ENCODE data around the gene SEC61A1.

Gene SEC61A1

DNA sequence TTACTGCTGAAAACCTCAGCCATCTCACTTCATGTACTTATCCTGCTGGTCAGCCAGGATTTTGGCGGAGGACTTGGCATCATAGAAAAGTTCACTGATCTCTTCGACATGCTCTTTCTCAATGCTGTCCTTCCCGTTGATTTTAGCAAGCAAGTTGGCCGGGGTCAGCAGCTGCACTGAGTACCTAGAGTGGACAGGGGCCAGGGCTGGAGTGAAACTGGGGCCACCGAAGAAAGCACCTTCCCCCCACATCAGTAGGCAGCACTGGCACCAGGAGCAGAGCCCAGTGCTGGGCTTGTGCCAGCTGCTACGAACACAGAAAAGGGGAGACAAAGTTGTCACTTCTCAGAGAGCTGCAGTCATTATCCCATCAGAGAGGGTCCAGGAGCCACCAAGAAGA, 29.0 kb downstream of the SEC61A1 start:
- TF ChIP-seq, protein P1, sequence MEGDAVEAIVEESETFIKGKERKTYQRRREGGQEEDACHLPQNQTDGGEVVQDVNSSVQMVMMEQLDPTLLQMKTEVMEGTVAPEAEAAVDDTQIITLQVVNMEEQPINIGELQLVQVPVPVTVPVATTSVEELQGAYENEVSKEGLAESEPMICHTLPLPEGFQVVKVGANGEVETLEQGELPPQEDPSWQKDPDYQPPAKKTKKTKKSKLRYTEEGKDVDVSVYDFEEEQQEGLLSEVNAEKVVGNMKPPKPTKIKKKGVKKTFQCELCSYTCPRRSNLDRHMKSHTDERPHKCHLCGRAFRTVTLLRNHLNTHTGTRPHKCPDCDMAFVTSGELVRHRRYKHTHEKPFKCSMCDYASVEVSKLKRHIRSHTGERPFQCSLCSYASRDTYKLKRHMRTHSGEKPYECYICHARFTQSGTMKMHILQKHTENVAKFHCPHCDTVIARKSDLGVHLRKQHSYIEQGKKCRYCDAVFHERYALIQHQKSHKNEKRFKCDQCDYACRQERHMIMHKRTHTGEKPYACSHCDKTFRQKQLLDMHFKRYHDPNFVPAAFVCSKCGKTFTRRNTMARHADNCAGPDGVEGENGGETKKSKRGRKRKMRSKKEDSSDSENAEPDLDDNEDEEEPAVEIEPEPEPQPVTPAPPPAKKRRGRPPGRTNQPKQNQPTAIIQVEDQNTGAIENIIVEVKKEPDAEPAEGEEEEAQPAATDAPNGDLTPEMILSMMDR (conservative IDR thresholded peaks at IDR 0.05; ENCODE audit: low read depth, low read length): no peak
- no peak overlapping the region for H3K4me3 ChIP-seq (ENCODE audit: low read depth, low read length)
- no peak for DNase-seq (ENCODE audit: low read depth)

DNA sequence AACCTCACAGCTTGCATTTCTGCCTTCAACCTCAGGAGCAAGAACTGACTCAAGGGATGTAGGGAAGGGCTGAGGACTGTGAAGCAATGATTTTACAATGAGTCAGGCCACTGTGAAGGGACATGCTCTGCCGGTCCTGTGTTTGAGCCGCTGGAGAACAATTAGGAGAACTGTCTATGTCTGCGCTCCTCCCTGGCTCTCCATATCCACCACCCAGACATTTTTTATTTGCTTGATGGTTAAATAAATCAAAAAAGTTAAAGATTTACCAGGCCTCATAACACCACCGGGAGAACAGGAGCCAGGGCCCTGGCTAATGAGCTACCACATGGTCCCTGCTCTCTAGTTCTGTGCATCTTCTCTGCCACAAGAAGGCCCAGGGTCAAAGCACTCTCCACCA, 29.6 kb downstream of the SEC61A1 start:
- peak; percentile 60 for DNase-seq (ENCODE audit: low read depth)
- no peak overlapping the region for H3K4me3 ChIP-seq (ENCODE audit: low read depth, low read length)
- TF ChIP-seq, protein P1 (conservative IDR thresholded peaks at IDR 0.05; ENCODE audit: low read depth, low read length): no peak

DNA sequence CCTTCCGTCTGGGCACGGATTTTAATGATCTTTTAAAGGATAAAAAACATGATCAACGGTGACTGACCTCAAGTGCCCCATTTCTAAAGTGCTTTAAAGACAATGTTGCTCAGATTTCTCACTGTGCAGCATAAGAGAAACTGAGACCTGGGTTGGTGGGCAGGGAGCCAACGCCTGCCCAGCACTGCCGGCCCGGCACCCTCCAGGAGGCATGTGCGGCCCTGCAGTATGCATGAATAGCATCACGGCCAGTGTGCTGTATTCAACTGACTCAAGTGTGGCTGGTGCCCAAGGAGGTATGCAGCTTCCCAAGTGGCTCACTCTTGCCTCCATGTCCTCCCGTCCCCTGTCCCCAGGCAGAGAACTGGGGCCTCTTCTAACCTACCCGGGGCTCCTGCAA, 30.3 kb downstream of the SEC61A1 start:
- no peak for DNase-seq (ENCODE audit: low read depth)
- H3K4me3 ChIP-seq (ENCODE audit: low read depth, low read length): no peak overlapping the region
- TF ChIP-seq, protein P1 (conservative IDR thresholded peaks at IDR 0.05; ENCODE audit: low read depth, low read length): no peak

DNA sequence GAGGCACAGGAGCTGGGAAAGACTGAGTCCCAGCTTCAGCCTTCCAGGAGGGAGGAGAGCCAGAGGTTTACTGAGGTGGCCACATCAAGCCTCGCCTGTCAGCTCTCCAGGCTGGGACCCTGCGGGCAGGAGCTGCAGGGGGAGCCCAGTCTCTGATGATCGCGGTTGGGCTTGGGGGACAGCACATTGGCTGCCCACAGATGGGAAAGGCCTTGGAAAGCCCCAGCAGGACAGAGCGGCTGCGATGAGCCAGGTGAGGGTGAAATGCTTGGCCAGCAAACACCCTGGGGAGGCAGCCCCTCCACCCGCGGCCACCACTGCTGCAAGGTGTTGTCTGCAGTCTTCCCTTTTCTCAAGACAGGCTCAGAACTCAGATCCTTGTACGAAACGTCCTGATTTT, 31.2 kb downstream of the SEC61A1 start:
- no peak overlapping the region for H3K4me3 ChIP-seq (ENCODE audit: low read depth, low read length)
- DNase-seq (ENCODE audit: low read depth): no peak
- TF ChIP-seq, protein P1 (conservative IDR thresholded peaks at IDR 0.05; ENCODE audit: low read depth, low read length): no peak

DNA sequence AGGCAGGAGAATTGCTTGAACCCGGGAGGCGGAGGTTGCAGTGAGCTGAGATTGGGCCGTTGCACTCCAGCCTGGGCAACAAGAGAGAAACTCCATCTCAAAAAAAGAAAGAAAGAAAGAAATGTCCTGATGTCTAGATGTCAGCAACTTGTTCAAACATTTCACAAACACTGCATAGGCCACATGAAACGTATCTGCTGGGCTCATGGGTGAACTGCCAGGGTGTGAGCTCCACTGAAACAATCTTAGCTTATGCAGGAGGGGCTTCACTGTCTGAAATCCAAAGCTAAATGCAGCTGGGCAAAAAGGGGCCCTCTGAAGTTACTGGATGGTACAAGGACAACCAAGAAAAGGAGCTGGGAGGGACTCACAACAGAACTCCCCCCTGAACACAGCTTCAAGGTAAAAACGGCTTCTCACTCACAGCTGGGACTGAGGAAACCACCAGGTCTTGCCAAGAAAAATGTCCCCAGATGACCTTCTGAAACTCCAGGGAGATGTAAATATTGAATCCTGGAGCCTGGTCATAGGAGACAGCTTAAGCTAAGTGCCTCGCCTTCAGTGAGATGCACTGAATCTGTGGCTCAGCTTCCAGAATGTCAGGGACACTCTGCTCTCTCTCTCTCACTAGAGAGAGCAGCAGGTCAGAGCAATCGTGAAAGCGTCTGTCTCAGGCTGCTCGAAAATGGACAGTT, 31.9 kb downstream of the SEC61A1 start:
- DNase-seq (ENCODE audit: low read depth): peak; percentile 77
- TF ChIP-seq, protein P1 (conservative IDR thresholded peaks at IDR 0.05; ENCODE audit: low read depth, low read length): no peak
- H3K4me3 ChIP-seq (ENCODE audit: low read depth, low read length): no peak overlapping the region

DNA sequence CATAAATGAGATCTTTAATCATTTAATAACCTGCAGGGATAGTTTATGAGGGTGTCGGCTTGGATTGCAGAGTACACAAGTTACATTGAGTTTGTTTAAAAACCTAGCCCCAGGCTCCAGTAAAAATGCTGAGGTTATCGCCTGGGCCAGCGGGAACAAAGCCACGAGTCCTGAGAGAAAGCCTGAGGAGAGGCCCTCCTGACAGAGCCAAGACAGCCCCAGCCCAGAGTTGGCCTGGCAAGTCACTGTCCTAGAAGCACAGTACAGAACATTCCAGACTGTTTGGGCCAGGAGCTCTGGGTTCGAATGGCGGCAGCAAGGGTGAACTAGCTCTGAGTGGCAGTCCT, 32.4 kb downstream of the SEC61A1 start:
- no peak for DNase-seq (ENCODE audit: low read depth)
- no peak overlapping the region for H3K4me3 ChIP-seq (ENCODE audit: low read depth, low read length)
- TF ChIP-seq, protein P1 (conservative IDR thresholded peaks at IDR 0.05; ENCODE audit: low read depth, low read length): no peak

DNA sequence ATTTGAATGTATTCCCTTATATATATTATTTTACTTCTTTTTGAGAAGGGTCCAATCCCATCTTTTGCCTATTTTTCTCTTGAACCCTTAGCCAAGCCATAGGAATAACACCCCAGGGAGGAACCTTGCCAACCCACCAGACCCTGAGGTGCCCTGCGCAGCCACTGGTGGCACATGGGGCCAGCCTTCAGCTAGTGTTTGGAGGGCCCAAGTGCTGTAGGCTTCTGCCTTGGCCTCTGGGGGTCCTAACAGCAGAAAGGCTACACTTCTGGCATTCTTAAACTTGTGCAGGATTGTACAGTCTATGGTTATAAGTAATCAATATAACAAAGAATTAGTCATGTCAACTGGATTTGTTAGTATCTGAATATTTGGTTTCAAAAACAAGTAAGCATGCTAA, 36.9 kb downstream of the SEC61A1 start:
- TF ChIP-seq, protein P1 (conservative IDR thresholded peaks at IDR 0.05; ENCODE audit: low read depth, low read length): no peak
- H3K4me3 ChIP-seq (ENCODE audit: low read depth, low read length): no peak overlapping the region
- no peak for DNase-seq (ENCODE audit: low read depth)
